HCT116 (cell line): Measurements from ENCODE around the gene ZSWIM6. TPM values are rescaled to one million over a fixed set of nuclear protein-coding genes. Genes with fewer than 3 reads are reported as not detected.

Source experiments
- CBX3 ChIP-seq: IDR thresholded peaks from 2 replicates; pipeline ENCODE4 v1.6.1; 2012; ENCODE audit warnings: low read depth
- EZH2phosphoT487 ChIP-seq: fragments of 200-600 bp; IDR thresholded peaks from 2 replicates; pipeline ENCODE4 v1.6.1; 2018; ENCODE audit warnings: antibody characterized with exemption, borderline replicate concordance
- JUND ChIP-seq: IDR thresholded peaks from 2 replicates; pipeline ENCODE4 v1.6.1; 2012
- POLR2A ChIP-seq: IDR thresholded peaks from 2 replicates; pipeline ENCODE4 v1.7.0; 2011; ENCODE audit warnings: borderline replicate concordance; ENCODE audit not compliant: insufficient read depth, insufficient read length; ENCODE audit errors: extremely low read depth
- POLR2AphosphoS5 ChIP-seq: IDR thresholded peaks from 2 replicates; pipeline ENCODE4 v1.6.1; 2011; ENCODE audit warnings: mild to moderate bottlenecking, low read depth, low read length, moderate library complexity
- SRF ChIP-seq: IDR thresholded peaks from 2 replicates; pipeline ENCODE4 v1.6.1; 2012; ENCODE audit warnings: low read depth
- ZNF274 ChIP-seq: fragments of 200-500 bp; sonication (Bioruptor generic); IDR thresholded peaks from 2 replicates; pipeline ENCODE4 v1.6.1; 2014; ENCODE audit warnings: mild to moderate bottlenecking, low read depth, low read length, inconsistent platforms
- total RNA-seq: library from RNA; stranded (reverse); gene quantifications from one replicate; pipeline ENCODE4 v1.2.1, GENCODE V29; 2021; ENCODE audit not compliant: unreplicated experiment
- TF ChIP-seq, protein P1 (sequence below): IDR thresholded peaks from 2 replicates; pipeline ENCODE4 v1.6.1; 2012; ENCODE audit warnings: low read depth
- TF ChIP-seq, protein P2 (sequence below): IDR thresholded peaks from 2 replicates; pipeline ENCODE4 v1.6.1; 2012
- TF ChIP-seq, protein P3 (sequence below), 3 experiments: fragments of 200-600 bp in 1 of 3; sonication (generic) in 1 of 3; IDR thresholded peaks in 2 of 3; conservative IDR thresholded peaks in 1 of 3; 2 replicates each; pipeline ENCODE4 v1.5.1; 2012 to 2017; ENCODE audit warnings: low read depth in 2 of 3, low read length in 2 of 3, antibody characterized with exemption in 1 of 3, borderline replicate concordance in 1 of 3, control low read depth in 1 of 3, mild to moderate bottlenecking in 1 of 3, mixed read lengths in 1 of 3, mixed run types in 1 of 3, moderate library complexity in 1 of 3; ENCODE audit not compliant: insufficient read depth in 1 of 3

Gene ZSWIM6
- total RNA-seq, 1 experiment from 2014 or later, result 7.4 TPM

DNA sequence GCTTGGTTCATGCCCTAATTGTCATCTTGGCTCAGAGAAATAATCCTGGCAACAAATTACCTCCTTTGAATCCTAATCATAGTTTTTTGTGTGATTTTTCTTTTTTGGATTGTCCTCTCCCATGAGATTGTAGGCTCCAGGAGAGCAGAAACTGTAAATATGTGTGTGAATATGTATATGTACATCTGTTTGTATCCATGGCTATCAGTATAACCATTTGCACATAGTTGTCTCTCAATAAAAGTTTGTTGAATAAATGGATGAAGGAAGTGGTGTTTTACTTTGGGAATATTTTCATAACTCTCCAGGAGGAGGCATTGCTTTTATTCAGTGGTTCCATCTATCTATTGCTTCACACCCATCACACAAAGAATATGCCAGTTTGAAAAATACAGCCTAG is 20.1 kb downstream of the ZSWIM6 start (continued):
- TF ChIP-seq, protein P1, sequence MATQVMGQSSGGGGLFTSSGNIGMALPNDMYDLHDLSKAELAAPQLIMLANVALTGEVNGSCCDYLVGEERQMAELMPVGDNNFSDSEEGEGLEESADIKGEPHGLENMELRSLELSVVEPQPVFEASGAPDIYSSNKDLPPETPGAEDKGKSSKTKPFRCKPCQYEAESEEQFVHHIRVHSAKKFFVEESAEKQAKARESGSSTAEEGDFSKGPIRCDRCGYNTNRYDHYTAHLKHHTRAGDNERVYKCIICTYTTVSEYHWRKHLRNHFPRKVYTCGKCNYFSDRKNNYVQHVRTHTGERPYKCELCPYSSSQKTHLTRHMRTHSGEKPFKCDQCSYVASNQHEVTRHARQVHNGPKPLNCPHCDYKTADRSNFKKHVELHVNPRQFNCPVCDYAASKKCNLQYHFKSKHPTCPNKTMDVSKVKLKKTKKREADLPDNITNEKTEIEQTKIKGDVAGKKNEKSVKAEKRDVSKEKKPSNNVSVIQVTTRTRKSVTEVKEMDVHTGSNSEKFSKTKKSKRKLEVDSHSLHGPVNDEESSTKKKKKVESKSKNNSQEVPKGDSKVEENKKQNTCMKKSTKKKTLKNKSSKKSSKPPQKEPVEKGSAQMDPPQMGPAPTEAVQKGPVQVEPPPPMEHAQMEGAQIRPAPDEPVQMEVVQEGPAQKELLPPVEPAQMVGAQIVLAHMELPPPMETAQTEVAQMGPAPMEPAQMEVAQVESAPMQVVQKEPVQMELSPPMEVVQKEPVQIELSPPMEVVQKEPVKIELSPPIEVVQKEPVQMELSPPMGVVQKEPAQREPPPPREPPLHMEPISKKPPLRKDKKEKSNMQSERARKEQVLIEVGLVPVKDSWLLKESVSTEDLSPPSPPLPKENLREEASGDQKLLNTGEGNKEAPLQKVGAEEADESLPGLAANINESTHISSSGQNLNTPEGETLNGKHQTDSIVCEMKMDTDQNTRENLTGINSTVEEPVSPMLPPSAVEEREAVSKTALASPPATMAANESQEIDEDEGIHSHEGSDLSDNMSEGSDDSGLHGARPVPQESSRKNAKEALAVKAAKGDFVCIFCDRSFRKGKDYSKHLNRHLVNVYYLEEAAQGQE, result no peak
- TF ChIP-seq ZNF274 (no peak), POLR2AphosphoS5 (no peak), JUND (no peak), EZH2phosphoT487 (no peak), POLR2A (no peak), SRF (no peak), CBX3 (no peak)
- TF ChIP-seq, protein P2, sequence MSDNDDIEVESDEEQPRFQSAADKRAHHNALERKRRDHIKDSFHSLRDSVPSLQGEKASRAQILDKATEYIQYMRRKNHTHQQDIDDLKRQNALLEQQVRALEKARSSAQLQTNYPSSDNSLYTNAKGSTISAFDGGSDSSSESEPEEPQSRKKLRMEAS, result no peak
- TF ChIP-seq, protein P3, sequence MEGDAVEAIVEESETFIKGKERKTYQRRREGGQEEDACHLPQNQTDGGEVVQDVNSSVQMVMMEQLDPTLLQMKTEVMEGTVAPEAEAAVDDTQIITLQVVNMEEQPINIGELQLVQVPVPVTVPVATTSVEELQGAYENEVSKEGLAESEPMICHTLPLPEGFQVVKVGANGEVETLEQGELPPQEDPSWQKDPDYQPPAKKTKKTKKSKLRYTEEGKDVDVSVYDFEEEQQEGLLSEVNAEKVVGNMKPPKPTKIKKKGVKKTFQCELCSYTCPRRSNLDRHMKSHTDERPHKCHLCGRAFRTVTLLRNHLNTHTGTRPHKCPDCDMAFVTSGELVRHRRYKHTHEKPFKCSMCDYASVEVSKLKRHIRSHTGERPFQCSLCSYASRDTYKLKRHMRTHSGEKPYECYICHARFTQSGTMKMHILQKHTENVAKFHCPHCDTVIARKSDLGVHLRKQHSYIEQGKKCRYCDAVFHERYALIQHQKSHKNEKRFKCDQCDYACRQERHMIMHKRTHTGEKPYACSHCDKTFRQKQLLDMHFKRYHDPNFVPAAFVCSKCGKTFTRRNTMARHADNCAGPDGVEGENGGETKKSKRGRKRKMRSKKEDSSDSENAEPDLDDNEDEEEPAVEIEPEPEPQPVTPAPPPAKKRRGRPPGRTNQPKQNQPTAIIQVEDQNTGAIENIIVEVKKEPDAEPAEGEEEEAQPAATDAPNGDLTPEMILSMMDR (IDR thresholded peaks at IDR 0.05 in 2 of 3, conservative IDR thresholded peaks at IDR 0.05 in 1 of 3; ENCODE audit: borderline replicate concordance in 1 of 3, insufficient read depth in 1 of 3, low read depth in 2 of 3, low read length in 2 of 3), result no peak
